H9 (cell line): ENCODE results near the gene CSNK2B. TPM values are rescaled to one million over a fixed set of nuclear protein-coding genes. Genes with fewer than 3 reads are reported as not detected.

ENCODE experiments used
- DNase-seq: peaks from one replicate; pipeline ENCODE4 v3.0.0-alpha.2; 2017
- H2AFZ ChIP-seq: one replicate; pipeline ENCODE4 v1.6.1; 2013; ENCODE audit warnings: mild to moderate bottlenecking, low read length, control low read depth, moderate library complexity
- H2AK5ac ChIP-seq: 2 replicates; pipeline ENCODE4 v1.6.1; 2013; ENCODE audit warnings: low read length, control low read depth, mixed read lengths; ENCODE audit not compliant: insufficient read length
- H2BK120ac ChIP-seq: one replicate; pipeline ENCODE4 v1.6.1; 2013; ENCODE audit warnings: low read depth, mild to moderate bottlenecking, low read length, control low read depth, inconsistent platforms; ENCODE audit not compliant: poor library complexity, severe bottlenecking
- H2BK12ac ChIP-seq: 2 replicates; pipeline ENCODE4 v1.6.1; 2013; ENCODE audit warnings: low read length, control low read depth, mixed read lengths, low read depth; ENCODE audit not compliant: insufficient read length
- H2BK15ac ChIP-seq: 2 replicates; pipeline ENCODE4 v1.6.1; 2013; ENCODE audit warnings: low read depth, low read length, control low read depth
- H2BK20ac ChIP-seq: one replicate; pipeline ENCODE4 v1.6.1; 2013; ENCODE audit warnings: low read depth, mild to moderate bottlenecking, low read length, control low read depth, inconsistent platforms; ENCODE audit not compliant: poor library complexity, severe bottlenecking
- H2BK5ac ChIP-seq: 2 replicates; pipeline ENCODE4 v1.6.1; 2013; ENCODE audit warnings: low read length, control low read depth, mixed read lengths; ENCODE audit not compliant: insufficient read length
- H3K14ac ChIP-seq: 2 replicates; pipeline ENCODE4 v1.6.1; 2013; ENCODE audit warnings: low read length, control low read depth; ENCODE audit not compliant: insufficient read depth
- H3K18ac ChIP-seq: 2 replicates; pipeline ENCODE4 v1.6.1; 2013; ENCODE audit warnings: low read depth, mild to moderate bottlenecking, mixed read lengths, low read length, control low read depth; ENCODE audit not compliant: insufficient read length
- H3K23ac ChIP-seq: 2 replicates; pipeline ENCODE4 v1.6.1; 2013; ENCODE audit warnings: low read length, control low read depth, mixed read lengths, low read depth; ENCODE audit not compliant: insufficient read length
- H3K23me2 ChIP-seq: 2 replicates; pipeline ENCODE4 v1.6.1; 2013; ENCODE audit warnings: low read depth, mild to moderate bottlenecking, mixed read lengths, low read length, control low read depth; ENCODE audit not compliant: insufficient read length, poor library complexity, severe bottlenecking
- H3K27ac ChIP-seq: 2 replicates; pipeline ENCODE4 v1.5.1; 2013; ENCODE audit warnings: low read length, control low read depth, mixed read lengths, low read depth; ENCODE audit not compliant: insufficient read length
- H3K27me3 ChIP-seq: 2 replicates; pipeline ENCODE4 v1.6.1; 2013; ENCODE audit warnings: low read length, control low read depth, inconsistent platforms; ENCODE audit not compliant: insufficient read depth
- H3K4ac ChIP-seq: 2 replicates; pipeline ENCODE4 v1.6.1; 2013; ENCODE audit warnings: low read depth, mild to moderate bottlenecking, control low read depth, inconsistent platforms, low read length, moderate library complexity
- H3K4me1 ChIP-seq: 2 replicates; pipeline ENCODE4 v1.6.1; 2013; ENCODE audit warnings: low read length, control low read depth, inconsistent platforms; ENCODE audit not compliant: insufficient read depth
- H3K4me2 ChIP-seq: 2 replicates; pipeline ENCODE4 v1.6.1; 2013; ENCODE audit warnings: low read length, control low read depth, mixed read lengths; ENCODE audit not compliant: insufficient read length, insufficient read depth
- H3K56ac ChIP-seq: 2 replicates; pipeline ENCODE4 v1.6.1; 2013; ENCODE audit warnings: low read depth, mild to moderate bottlenecking, mixed read lengths, low read length, control low read depth; ENCODE audit not compliant: insufficient read length
- H3K79me1 ChIP-seq: 2 replicates; pipeline ENCODE4 v1.6.1; 2013; ENCODE audit warnings: low read depth, mild to moderate bottlenecking, moderate library complexity, low read length, control low read depth, inconsistent platforms; ENCODE audit not compliant: insufficient read depth, poor library complexity, severe bottlenecking
- H3K79me2 ChIP-seq: 2 replicates; pipeline ENCODE4 v1.6.1; 2013; ENCODE audit warnings: low read length, control low read depth, inconsistent platforms; ENCODE audit not compliant: insufficient read depth
- H3K9ac ChIP-seq: 2 replicates; pipeline ENCODE4 v1.6.1; 2013; ENCODE audit warnings: low read length, control low read depth, mixed read lengths; ENCODE audit not compliant: insufficient read length; ENCODE audit errors: extremely low read depth
- H3K9me3 ChIP-seq: one replicate; pipeline ENCODE4 v1.6.1; 2013; ENCODE audit warnings: low read depth, low read length, inconsistent platforms; ENCODE audit not compliant: control insufficient read depth
- H3T11ph ChIP-seq: one replicate; pipeline ENCODE4 v1.6.1; 2013; ENCODE audit warnings: mild to moderate bottlenecking, low read length, control low read depth, inconsistent platforms
- H4K20me1 ChIP-seq: one replicate; pipeline ENCODE4 v1.6.1; 2013; ENCODE audit not compliant: control insufficient read depth, insufficient read length, insufficient read depth
- H4K5ac ChIP-seq: 2 replicates; pipeline ENCODE4 v1.6.1; 2013; ENCODE audit warnings: low read depth, mild to moderate bottlenecking, mixed read lengths, low read length, control low read depth; ENCODE audit not compliant: insufficient read length
- H4K8ac ChIP-seq: replicated peaks from 2 replicates; pipeline ENCODE4 v1.6.1; 2013; ENCODE audit warnings: low read length, control low read depth, mixed read lengths, low read depth; ENCODE audit not compliant: insufficient read length
- H4K91ac ChIP-seq: 2 replicates; pipeline ENCODE4 v1.6.1; 2013; ENCODE audit warnings: low read depth, mild to moderate bottlenecking, moderate library complexity, mixed read lengths, low read length, control low read depth; ENCODE audit not compliant: insufficient read length
- H3K27ac Mint-ChIP-seq, 3 experiments: 2 replicates in 2 of 3; 3 replicates in 1 of 3; pipeline ENCODE4 v1.8.0; 2020 to 2021; ENCODE audit warnings: mixed read lengths in 3 of 3, mild to moderate bottlenecking in 1 of 3, moderate library complexity in 1 of 3
- H3K27me3 Mint-ChIP-seq: 2 replicates; pipeline ENCODE4 v1.8.0; 2021; ENCODE audit warnings: low read depth, mild to moderate bottlenecking, moderate library complexity, mixed read lengths
- H3K36me3 Mint-ChIP-seq, 3 experiments: 2 replicates in 2 of 3; 3 replicates in 1 of 3; pipeline ENCODE4 v1.8.0; 2020 to 2021; ENCODE audit warnings: low read depth in 3 of 3, mixed read lengths in 3 of 3; ENCODE audit not compliant: insufficient read depth in 1 of 3
- H3K4me1 Mint-ChIP-seq, 2 experiments: 2 replicates each; pipeline ENCODE4 v1.8.0; 2020; ENCODE audit warnings: mixed read lengths in 2 of 2
- H3K4me3 Mint-ChIP-seq, 2 experiments: 2 replicates in 1 of 2; 3 replicates in 1 of 2; pipeline ENCODE4 v1.8.0; 2020 to 2021; ENCODE audit warnings: mild to moderate bottlenecking in 2 of 2, mixed read lengths in 2 of 2, moderate library complexity in 1 of 2
- H3K9me3 Mint-ChIP-seq, 2 experiments: 2 replicates in 1 of 2; 3 replicates in 1 of 2; pipeline ENCODE4 v1.8.0; 2020; ENCODE audit warnings: mild to moderate bottlenecking in 2 of 2, mixed read lengths in 2 of 2, moderate library complexity in 1 of 2
- CTCF ChIP-seq: fragments of 200-600 bp; sonication (generic); conservative IDR thresholded peaks from 3 replicates; pipeline ENCODE4 v1.8.0; 2021; ENCODE audit warnings: antibody characterized with exemption, mild to moderate bottlenecking
- WGBS: extraction: QIAGEN DNeasy Blood & Tissue Kit; methylation state at CpG from one replicate; pipeline ENCODE4 v1.1.7; 2013; ENCODE audit warnings: missing lambda C conversion rate, low lambda C conversion rate, mixed read lengths; ENCODE audit not compliant: insufficient read length; ENCODE audit errors: extremely low coverage; 5-methylcytosine and 5-hydroxymethylcytosine counted together
- total RNA-seq: library from RNA; stranded (reverse); gene quantifications from 2 replicates; pipeline ENCODE4 v1.2.1, GENCODE V29; 2021

Gene CSNK2B
- total RNA-seq, 1 experiment from 2014 or later, result 187 TPM

- Histone ChIP-seq H3K14ac (no peak overlapping the region), H3K9me3 (no peaks in the 10 kb centered on the region), H2BK20ac (no peak overlapping the region), H3K27ac (no peak overlapping the region), H2AFZ (no peak overlapping the region), H4K8ac (no peak overlapping the region), H3K79me1 (no peaks in the 10 kb centered on the region), H2AK5ac (no peak overlapping the region), H3K27me3 (no peaks in the 10 kb centered on the region), H3K4me1 (no peaks in the 10 kb centered on the region), H4K91ac (no peak overlapping the region), H2BK15ac (no peak overlapping the region), H3K23ac (no peak overlapping the region), H2BK5ac (no peak overlapping the region), H2BK12ac (no peak overlapping the region), H4K20me1 (no peaks in the 10 kb centered on the region), H3T11ph (no peak overlapping the region), H2BK120ac (no peak overlapping the region), H4K5ac (no peak overlapping the region), H3K79me2 (no peaks in the 10 kb centered on the region), H3K9ac (no peak overlapping the region), H3K4ac (no peak overlapping the region), H3K18ac (no peak overlapping the region), H3K56ac (no peak overlapping the region), H3K4me2 (no peak overlapping the region), H3K23me2 (peaks cover 5% of the 10 kb centered on the region)
- WGBS, result no CpG with 5 or more reads among the region's 14 CpGs
- Mint-ChIP-seq H3K27ac (peak overlapping the region in 2 of 3 experiments; percentile 23 to 52; a peak in 3 of 7 replicates), H3K36me3 (peaks cover 14 to 54% (median 36%) of the 10 kb centered on the region in 3 experiments), H3K9me3 (no peaks in the 10 kb centered on the region; a peak in 1 of 5 replicates), H3K4me1 (peaks cover 13 to 18% of the 10 kb centered on the region in 2 experiments), H3K27me3 (peaks cover 3% of the 10 kb centered on the region), H3K4me3 (no peak overlapping the region; a peak in 1 of 5 replicates)
- DNase-seq, result no peak
- TF ChIP-seq CTCF, result no peak
Observed at GRCh38 chr6:31687860-31688693, 22.2 kb downstream of the CSNK2B start.
